ENCODE results near the gene FLRT2. TPM values are rescaled to one million over a fixed set of nuclear protein-coding genes. Genes with fewer than 3 reads are reported as not detected.

The FLRT2 gene
- total RNA-seq, 1 experiment from 2014 or later = not detected

DNA sequence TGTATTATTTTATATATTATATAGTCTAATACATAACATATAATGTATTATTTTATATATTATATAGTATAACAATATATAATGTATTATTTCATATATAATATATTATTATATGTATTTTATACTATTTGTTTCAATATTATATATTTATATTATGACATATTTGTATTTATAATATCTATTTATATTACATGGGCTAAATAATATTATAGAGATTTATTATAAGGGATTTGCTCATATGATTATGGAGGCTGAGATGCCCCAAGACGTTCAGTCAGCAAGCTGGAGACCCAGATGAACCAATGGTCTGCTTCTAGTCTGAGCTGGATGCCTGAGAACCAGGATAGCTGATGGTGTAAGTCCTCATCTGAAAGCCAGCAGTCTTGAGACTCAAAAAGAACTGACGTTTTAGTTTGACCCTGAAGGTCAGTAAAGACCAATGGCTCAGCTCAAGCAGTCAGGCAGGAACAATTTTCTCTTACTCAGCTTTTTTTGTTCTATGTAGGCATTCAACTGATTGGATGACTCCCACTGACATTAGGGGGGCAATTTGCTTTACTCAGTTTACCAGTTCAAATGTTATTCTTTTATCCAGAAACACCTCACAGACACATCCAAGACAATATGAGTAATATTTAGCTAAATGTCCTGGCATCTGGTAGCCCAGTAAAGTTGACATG, 130.4 kb downstream of the FLRT2 start:
- DNase-seq (ENCODE audit: low spot score) = no peak

DNA sequence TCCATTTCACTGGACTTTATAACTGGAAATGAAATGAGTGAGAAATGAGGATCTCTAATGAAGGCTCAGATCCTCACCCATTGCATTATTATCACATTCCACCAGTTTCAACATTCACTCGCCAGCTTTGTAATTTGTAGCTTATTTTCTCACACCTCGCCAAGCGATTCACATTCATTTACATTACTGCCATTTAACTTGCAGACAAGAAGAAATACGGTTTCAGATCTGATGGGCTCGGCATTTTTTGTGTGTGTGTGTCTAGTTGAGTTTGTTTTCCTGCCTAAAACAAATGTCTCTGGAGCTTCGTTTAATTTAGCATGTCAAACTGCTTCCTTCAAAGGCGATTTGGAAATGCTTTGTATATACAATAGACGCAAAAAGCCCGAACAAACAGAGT, 132.2 kb downstream of the FLRT2 start:
- DNase-seq (ENCODE audit: low spot score) = no peak

DNA sequence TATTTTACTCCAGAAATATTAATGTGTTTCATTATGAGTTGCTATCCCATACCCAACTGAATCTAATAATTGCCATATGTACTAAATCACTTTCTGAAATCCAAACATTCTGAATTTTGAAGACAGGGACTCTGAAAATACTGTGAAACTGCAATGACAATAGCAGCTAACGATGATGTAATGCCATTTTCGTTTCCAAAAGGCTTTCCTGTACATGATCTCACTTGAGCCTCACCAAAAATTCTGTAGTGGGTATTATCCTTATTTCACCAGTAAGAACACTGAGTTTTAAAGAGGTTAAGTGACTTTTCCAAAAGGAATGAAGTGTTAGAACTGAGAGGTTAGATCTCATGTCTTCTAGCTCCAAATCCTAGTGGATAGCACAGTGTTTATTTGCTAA, 133.3 kb downstream of the FLRT2 start:
- no peak for DNase-seq (ENCODE audit: low spot score)

DNA sequence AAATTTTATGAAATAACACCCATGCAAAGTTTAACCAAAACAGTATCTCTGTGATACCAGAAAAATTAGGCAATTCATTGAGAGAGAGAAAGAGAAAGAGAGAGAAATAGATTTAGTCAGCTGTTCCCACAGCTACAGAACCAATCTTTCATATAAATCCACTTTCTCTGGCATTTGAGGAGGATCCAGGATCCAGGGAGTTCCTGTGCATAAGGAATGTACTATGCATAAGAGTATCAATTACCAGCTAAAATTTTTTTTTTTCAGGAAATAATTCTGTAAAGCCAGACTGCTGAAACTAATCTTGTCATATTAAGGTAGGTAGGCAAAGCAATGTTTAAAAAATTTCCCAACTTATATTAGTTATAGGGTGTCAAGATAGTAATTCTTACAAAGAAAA, 133.7 kb downstream of the FLRT2 start:
- DNase-seq (ENCODE audit: low spot score) = no peak

DNA sequence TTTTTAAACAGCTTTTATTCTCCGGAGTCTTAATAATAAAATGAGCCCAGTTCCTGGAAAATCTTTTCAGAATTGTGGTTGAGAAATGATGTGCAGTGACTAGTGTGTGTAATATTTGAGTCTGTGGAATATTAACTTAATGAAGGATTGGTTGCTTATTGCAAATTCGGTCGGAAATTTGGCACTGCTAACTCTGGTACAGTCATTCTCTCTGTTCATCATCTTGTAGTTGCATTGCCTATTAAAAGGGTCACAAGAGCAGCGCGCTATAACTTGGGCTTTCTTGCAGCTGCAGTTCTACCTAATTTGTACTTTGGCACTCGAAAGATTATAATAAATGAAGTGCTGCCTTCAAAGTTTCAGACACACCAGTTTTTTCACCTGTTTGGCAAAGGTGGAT, 146.0 kb downstream of the FLRT2 start:
- DNase-seq (ENCODE audit: low spot score) = no peak

DNA sequence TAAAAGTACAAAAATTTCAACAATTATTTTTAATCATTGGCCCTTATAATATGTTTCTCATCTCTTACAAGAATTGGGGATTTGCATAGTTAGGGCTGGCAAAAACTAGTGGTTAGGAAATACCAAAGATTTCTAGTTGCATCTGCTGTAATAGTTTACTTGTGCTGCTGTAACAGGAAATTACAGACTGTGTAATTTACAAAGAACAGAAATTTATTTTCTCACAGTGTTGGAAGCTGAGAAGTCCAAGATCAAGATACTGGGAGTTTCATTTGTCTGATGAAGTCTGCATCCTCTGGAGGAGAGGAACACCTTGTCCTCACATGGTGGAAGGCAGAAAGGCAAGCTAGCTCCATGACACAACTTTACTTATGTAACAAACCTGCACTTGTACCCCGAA, 157.0 kb downstream of the FLRT2 start:
- no peak for DNase-seq (ENCODE audit: low spot score)

DNA sequence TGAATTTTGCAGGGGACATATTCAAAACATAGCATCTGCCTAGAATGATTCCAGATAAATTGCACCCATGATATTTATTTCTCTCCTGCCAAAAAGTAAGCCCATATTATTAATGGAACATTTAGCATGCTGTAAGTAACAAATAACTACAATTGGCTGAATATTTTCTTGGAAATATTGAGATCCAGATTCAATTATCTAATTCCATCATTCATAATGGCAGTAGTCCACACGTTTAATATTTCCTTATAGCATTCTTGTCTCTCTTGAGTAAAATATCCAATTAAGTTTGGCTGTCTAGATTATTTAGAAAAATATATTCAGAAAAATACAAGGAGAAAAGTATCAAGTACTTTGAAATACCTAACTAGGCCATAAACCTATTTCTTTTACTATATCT, 157.5 kb downstream of the FLRT2 start:
- no peak for DNase-seq (ENCODE audit: low spot score)

DNA sequence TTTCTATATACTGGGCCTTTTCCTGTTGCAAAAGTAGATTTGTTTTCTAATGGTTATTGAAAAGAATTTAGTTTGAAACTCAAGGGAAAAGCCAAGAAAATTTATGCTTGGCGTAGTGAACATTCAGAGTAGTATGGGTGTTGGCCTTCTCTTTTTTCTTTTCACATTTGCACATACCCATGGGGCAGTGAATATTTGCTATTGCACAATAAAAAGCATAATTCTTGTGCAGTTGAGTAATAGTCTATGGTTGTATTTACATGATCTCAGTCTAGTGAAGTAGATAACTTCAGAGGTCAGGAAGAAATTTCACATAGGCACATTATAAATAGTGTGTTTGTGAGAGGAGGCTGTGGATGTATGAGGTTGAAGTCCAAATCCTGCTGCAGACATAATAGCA, 158.1 kb downstream of the FLRT2 start:
- no peak for DNase-seq (ENCODE audit: low spot score)

DNA sequence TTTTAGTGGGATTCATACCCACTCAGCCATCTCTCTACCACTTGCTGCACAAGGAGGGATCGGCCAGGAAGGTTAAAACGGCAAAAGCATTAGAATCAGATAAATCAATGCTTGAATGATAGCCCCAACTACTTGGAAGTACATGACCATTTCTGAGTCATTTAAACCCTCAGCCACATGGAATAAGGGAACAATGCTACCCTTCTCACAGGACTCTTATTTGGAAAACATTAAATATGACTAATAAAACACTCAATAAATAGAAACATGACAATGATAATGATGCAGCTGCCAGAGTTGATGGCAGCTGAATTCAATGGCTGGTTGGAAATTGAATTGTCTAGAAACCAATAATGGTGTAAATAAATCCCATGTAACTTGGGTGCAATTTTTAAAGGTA, 165.4 kb downstream of the FLRT2 start:
- no peak for DNase-seq (ENCODE audit: low spot score)

DNA sequence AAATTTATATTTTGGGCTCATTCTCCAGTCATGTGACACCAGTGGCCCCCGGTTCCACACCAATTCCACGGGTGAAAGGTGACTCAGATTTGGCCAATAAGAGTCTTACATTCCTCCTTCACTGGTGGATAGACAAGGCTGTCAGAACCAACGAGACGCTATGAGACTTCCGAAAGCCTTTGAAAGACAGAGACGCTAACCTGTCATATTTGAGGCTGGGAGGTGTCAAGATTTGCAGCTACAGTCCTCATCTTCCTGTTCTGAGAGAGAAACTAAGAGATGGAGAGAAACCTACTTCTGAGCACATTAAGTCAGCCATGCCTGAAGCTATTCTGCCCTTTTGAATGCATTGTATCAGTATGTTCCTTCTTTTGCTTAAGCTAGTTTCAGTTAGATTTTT, 171.2 kb downstream of the FLRT2 start:
- DNase-seq (ENCODE audit: low spot score) = no peak

DNA sequence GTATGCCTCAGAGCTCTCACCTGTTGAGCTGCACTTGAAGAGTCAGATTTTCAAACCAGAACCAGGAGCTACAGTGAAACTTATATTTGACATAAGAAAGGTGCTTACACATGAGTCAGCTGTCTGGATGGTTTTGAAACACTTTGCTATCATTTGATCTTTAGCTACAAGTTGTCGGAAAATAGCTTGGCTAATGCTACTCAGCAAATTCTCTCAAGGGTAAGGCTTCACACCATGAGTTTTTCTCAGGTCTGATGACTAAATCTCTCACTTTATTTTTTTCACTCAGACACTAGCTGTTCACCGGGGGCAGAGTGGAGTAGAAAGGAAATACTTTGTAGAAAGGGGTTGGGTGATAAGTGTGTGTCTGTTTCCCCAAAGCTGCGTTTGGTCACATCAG, 171.8 kb downstream of the FLRT2 start:
- no peak for DNase-seq (ENCODE audit: low spot score)

DNA sequence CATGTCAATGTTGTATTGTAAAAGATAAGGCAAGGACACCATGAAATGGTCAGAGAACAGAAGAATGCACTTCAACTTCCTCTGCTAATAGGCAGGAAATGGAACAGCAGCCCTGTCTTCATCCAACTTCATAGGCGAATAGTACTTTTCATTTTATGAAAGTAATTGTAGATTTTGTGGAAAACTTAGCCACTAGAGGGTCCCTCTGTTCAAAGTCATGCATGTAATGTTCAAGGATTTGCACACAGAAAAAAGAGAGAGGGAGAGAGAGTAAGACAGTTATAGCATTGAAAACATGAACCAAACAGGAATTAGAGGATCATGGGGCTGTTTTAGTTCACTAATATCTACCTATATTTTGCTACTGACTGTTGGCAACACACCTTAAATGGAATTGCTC, 172.2 kb downstream of the FLRT2 start:
- no peak for DNase-seq (ENCODE audit: low spot score)

DNA sequence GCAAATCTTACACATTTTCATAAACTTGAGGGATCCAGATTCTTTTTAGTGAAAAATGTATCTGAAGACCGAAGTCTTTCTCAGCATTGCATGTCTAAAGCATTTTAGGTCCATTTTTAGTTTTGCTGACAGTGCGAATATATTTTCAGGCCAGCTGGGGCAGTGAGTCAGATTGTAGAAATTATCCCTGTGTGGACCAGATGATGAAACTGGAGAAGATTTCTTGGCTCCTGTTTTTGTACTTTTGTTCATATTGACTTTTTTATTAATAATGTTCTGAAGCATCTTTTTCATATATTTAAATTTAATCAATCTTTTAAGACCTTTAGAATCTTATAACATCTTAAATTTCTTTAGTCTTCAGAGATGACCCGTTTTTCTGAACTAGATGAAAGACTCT, 173.1 kb downstream of the FLRT2 start:
- no peak for DNase-seq (ENCODE audit: low spot score)
